ENCODE data around the gene KAZN. TPM values are rescaled to one million over a fixed set of nuclear protein-coding genes. Genes with fewer than 3 reads are reported as not detected.

KAZN gene
- total RNA-seq, 1 donor from 2014 or later: 1.1 TPM

DNA sequence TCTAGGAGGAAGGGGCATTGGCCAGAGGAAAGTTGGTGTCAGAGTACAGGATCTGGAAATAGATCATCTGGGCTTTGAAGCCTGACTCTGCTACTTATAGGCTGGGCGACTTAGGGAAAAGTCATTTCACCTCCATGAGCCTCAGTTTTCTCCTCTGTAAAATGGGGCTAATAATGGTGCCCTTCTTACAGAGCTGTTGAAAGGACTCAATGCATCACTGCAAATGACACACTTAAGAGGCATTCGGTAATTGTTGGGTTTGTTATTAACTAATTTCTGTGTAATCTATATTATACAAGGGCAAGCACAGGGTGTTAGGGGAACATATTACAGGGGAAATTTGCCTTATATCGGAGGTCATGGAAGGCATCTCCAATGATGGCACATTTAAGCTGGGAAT, 96.1 kb downstream of the KAZN start:
- H3K4me1 Mint-ChIP-seq: no peaks in the 10 kb centered on the region
- intact Hi-C loops (cut with micrococcal nuclease): no loop called here

DNA sequence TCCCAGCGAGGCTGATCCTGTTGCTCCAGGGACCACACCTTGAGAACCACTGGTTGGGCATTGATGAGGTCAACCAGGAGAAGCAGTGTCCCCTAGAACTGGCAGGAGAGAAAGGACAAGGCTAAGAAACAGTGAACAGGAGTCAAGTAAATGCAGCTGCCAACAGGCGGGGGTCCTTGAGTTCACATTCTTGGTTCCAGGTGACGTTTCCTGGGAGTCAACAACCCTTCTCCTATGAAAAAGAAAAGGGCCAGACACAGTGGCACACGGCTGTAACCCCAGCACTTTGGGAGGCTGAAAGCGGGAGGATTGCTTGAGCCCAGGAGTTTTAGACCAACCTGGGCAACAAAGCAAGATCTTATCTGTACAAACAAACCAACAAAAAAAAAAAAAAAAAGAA, 98.3 kb downstream of the KAZN start:
- Mint-ChIP-seq H3K27me3 (no peaks in the 10 kb centered on the region), H3K9me3 (no peaks in the 10 kb centered on the region), H3K4me3 (no peak overlapping the region), H3K27ac (no peak overlapping the region), H3K36me3 (ENCODE audit: low read depth) (no peaks in the 10 kb centered on the region), H3K4me1 (no peaks in the 10 kb centered on the region)
- DNase-seq: no peak
- intact Hi-C loops (cut with micrococcal nuclease): no loop called here

More for the DNA sequence above, 96.1 kb downstream of the KAZN start:
- no peak for DNase-seq
- Mint-ChIP-seq H3K36me3 (ENCODE audit: low read depth) (no peaks in the 10 kb centered on the region), H3K9me3 (no peaks in the 10 kb centered on the region), H3K27ac (no peak overlapping the region), H3K27me3 (no peaks in the 10 kb centered on the region), H3K4me3 (no peak overlapping the region)

DNA sequence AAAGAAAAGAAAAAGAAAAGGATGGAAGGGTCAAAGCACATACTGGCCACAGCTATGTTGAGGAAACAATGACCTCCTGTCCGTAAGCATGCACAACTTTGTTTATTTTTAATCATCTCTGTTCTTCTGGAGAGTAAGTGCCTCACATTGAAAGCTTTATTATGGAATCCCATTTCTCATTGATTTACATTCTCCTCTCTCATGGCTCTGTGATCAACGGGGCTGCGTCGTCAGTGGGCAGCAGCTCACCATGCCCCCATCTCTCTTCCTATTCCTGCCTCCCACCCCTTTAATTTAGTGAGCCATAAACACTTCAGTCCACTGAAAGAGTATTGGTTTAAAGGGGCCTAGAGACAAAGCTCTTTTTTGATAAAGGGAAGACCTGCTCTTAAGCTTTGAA, 98.9 kb downstream of the KAZN start:
- no peak for DNase-seq
- Mint-ChIP-seq H3K4me1 (no peaks in the 10 kb centered on the region), H3K27ac (no peak overlapping the region), H3K9me3 (no peaks in the 10 kb centered on the region), H3K36me3 (ENCODE audit: low read depth) (no peaks in the 10 kb centered on the region), H3K4me3 (no peak overlapping the region), H3K27me3 (no peaks in the 10 kb centered on the region)
- intact Hi-C loops (cut with micrococcal nuclease): no loop called here

DNA sequence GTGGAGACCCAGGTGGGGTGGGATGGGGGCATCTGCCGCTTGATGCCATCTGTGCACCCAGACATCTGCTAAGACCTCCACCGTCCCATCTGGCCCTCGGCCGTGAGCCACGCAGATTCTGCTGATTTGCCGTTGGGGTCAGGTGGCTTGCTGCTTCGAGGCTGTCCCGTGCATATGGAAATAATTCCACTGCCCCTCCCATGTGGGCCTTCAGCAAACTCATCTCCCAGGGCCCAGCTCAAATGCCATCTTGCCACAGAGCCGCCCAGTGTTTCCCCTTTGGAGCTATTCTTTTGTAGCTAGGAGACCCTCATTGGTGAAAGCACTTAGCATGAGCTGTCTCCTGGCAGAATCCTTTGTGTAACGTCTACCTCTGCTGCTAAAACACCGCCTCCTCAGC, 99.8 kb downstream of the KAZN start:
- Mint-ChIP-seq H3K4me3 (no peak overlapping the region), H3K9me3 (no peaks in the 10 kb centered on the region), H3K27ac (no peak overlapping the region), H3K27me3 (no peaks in the 10 kb centered on the region), H3K4me1 (no peaks in the 10 kb centered on the region), H3K36me3 (ENCODE audit: low read depth) (no peaks in the 10 kb centered on the region)
- DNase-seq: no peak
- intact Hi-C loops (cut with micrococcal nuclease): no loop called here

DNA sequence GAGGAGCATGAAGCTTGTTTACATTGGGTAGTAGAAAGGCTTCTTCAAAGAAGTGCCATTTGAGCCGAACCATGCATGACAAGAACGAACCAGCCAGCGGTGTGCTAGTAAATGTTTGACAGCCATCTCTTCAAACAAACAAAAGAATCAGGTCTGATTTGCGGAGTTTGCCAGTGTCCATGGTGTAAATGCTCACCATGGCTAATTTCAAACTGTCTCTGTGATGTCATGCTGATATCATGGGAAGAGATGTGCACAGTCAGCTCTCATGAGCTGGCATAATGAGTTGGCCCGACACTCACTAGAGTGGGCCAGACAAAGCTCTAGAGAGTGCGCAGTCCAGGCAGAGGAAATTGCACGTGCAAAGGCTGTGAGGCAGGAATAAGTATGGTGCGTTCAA, 101.1 kb downstream of the KAZN start:
- intact Hi-C loops (cut with micrococcal nuclease): no loop called here
- H3K27ac Mint-ChIP-seq: no peak overlapping the region
- no peaks in the 10 kb centered on the region for H3K4me1 Mint-ChIP-seq
- H3K9me3 Mint-ChIP-seq: no peaks in the 10 kb centered on the region
- no peaks in the 10 kb centered on the region for H3K36me3 Mint-ChIP-seq (ENCODE audit: low read depth)
- no peak for DNase-seq
- H3K27me3 Mint-ChIP-seq: no peaks in the 10 kb centered on the region
- no peak overlapping the region for H3K4me3 Mint-ChIP-seq

DNA sequence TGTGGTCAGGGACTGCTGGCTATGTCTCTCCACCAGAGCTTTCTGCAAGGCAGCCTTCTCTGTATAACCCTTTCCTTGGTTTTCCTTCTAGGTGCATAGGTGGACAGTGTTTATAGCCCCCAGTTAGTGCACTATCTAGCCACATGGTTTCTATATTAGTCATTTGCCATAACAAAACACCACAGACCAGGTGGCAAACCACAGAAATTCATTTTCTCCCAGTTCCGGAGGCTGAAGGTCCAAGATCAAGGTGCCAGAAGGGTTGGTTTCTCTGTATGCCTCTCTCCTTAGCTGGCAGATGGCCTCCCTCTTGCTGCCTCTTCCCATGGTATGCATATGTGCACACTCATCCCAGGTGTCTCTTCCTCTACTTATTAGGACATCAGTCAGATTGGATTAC, 106.4 kb downstream of the KAZN start:
- intact Hi-C loops (cut with micrococcal nuclease): no loop called here
- H3K27me3 Mint-ChIP-seq: no peaks in the 10 kb centered on the region
- no peak for DNase-seq
- H3K4me1 Mint-ChIP-seq: no peaks in the 10 kb centered on the region
- no peak overlapping the region for H3K27ac Mint-ChIP-seq
- H3K36me3 Mint-ChIP-seq (ENCODE audit: low read depth): no peaks in the 10 kb centered on the region
- no peak overlapping the region for H3K4me3 Mint-ChIP-seq
- H3K9me3 Mint-ChIP-seq: peaks cover 3% of the 10 kb centered on the region

DNA sequence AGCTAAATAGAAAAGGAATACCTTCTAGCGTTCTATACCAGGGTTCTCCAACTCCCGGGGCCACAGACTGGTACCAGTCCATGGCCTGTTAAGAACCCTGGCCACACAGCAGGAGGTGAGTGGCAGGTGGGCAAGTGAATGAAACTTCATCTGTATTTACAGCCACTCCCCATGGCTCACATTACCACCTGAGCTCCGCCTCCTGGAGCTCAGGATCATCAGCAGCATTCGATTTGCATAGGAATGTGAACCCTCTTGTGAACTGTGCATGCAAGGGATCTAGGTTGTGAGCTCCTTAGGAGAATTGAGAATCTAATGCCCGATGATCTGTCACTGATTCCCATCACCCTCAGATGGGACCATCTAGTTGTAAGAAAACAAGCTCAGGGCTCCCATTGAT, 107.3 kb downstream of the KAZN start:
- H3K4me1 Mint-ChIP-seq: no peaks in the 10 kb centered on the region
- intact Hi-C loops (cut with micrococcal nuclease): no loop called here
- no peaks in the 10 kb centered on the region for H3K36me3 Mint-ChIP-seq (ENCODE audit: low read depth)
- H3K4me3 Mint-ChIP-seq: no peak overlapping the region
- H3K27me3 Mint-ChIP-seq: no peaks in the 10 kb centered on the region
- no peak overlapping the region for H3K27ac Mint-ChIP-seq
- peaks cover 8% of the 10 kb centered on the region for H3K9me3 Mint-ChIP-seq
- no peak for DNase-seq

DNA sequence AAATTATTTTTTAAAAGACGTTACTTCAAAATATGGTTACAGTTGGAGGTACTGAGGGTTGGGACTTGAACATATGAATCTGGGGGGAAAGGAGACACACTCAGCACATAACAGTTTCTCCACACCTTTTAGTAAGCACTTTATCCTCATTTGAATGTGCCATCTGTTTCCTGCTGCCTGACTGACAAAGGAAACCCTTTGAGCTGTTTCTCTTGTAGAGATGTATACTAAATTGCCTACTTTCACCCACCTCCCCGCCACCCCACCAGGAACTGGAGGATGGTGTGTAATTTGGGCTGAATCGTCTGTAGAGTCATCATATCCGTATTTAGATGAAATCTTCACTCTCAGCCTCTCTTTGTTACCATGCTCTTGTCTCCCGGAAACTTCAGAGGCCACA, 108.1 kb downstream of the KAZN start:
- Mint-ChIP-seq H3K9me3 (peaks cover 8% of the 10 kb centered on the region), H3K36me3 (ENCODE audit: low read depth) (no peaks in the 10 kb centered on the region), H3K27me3 (no peaks in the 10 kb centered on the region), H3K4me1 (no peaks in the 10 kb centered on the region), H3K4me3 (no peak overlapping the region), H3K27ac (no peak overlapping the region)
- DNase-seq: no peak
- intact Hi-C loops (cut with micrococcal nuclease): no loop called here

DNA sequence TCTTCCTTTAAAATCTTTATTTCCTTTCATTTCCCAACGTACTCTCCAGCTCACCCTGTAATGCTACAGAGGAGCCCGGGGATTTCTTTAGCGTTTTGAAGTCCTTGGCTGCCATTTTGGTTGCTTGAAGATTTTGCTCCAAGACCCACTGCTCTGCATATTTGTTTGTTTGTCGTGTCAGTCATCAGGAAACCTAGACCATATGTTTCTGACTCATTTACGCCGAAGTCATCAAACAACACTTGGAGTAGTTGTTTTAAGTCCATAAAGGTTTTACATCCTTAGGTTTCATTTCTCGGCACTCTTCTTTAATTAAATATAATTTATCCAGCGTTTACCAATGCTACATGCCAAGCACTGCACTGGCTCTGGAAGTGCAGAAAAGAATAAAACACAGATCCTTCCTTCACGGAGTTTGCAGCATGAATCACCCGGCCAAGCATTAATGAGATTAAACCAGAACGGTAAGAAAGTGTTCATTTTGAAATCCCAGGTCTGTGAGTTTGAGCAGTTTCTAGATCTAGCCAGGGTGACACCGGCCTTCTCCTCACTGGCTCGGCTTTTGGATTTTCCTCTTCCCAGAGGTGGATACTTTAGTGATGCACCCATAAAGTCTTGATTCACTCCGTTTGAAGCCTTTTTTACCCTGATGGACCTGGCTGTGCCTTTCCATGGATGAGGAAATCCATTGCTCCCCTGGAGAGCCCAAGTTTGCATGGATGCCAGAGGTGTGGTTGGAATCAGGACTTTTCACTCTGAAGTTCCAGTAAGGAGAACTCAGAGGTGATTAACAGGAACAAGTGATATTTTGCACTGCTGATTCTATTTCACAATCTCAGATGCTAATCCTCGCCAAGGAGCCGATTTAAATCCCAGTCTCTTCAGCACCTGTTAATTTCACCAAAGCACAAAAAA, 109.3 kb downstream of the KAZN start:
- no peaks in the 10 kb centered on the region for H3K27me3 Mint-ChIP-seq
- no peaks in the 10 kb centered on the region for H3K36me3 Mint-ChIP-seq (ENCODE audit: low read depth)
- intact Hi-C loops (cut with micrococcal nuclease): no loop called here

DNA sequence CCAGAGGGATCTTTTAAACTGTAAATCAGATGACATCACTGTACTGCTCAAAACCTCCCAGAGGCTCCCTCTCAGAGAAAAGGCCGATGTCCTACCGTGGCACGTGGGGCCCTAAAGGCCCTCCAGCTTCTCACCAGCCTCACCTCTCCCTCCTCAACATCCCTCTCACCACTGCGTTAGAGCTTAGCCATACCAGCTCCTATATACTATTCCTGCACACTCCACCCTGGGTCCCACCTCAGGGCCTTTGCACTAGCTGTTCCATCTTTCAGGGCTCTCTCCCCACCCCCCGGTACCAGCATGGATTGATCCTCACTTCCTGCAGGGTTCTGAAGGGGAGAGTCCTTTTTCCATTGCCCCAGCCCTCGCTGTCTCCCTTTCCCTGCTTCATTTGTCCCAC, 111.8 kb downstream of the KAZN start:
- Mint-ChIP-seq H3K4me1 (no peaks in the 10 kb centered on the region), H3K4me3 (no peak overlapping the region), H3K9me3 (peaks cover 8% of the 10 kb centered on the region), H3K27ac (no peak overlapping the region), H3K36me3 (ENCODE audit: low read depth) (no peaks in the 10 kb centered on the region), H3K27me3 (no peaks in the 10 kb centered on the region)
- no peak for DNase-seq
- intact Hi-C loops (cut with micrococcal nuclease): no loop called here

More for the DNA sequence above, 109.3 kb downstream of the KAZN start:
- Mint-ChIP-seq H3K4me1 (no peaks in the 10 kb centered on the region), H3K4me3 (no peak overlapping the region), H3K27ac (no peak overlapping the region), H3K9me3 (peaks cover 8% of the 10 kb centered on the region)
- DNase-seq: no peak

DNA sequence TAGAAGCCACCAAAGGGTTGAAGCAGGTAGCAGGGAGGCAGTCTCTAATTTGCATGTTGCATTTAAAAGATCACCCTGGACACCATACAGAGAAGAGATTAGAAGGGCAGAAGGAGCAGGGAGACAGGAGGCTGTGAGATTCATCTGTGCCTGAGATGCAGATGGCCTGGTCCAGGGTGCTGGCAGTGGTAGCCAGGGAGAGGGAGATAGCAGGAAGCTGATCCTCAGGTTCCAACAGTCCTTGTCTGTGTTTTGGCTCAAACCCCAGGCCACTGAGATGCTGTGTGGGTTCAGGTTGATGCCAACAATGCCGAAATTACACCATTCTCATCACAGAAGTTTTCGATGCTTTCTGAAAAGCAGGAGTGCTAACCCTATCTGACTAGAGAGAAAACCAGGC, 113.7 kb downstream of the KAZN start:
- Mint-ChIP-seq H3K4me1 (no peaks in the 10 kb centered on the region), H3K27me3 (no peaks in the 10 kb centered on the region), H3K9me3 (peaks cover 8% of the 10 kb centered on the region), H3K27ac (no peak overlapping the region), H3K4me3 (no peak overlapping the region), H3K36me3 (ENCODE audit: low read depth) (no peaks in the 10 kb centered on the region)
- no peak for DNase-seq
- intact Hi-C loops (cut with micrococcal nuclease): no loop called here

DNA sequence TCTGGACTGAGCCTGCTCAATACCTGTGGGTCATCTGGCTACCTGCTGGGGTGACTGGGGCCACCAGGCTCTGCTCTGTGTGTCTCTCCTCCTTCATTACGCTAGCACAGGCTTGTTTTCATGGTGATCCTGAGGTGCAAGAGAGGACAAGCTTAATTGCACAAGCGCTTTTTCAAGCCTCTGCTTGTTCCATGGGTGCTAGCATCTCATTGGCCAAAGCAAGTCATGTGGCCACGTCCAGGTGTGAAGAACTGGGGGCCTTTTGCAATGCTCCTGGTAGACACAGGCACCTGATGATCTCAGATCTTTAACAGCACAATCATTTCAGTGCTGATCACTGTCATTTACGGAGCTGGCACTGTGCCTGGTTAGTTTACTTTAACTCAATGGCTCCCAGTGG, 114.6 kb downstream of the KAZN start:
- H3K36me3 Mint-ChIP-seq (ENCODE audit: low read depth): no peaks in the 10 kb centered on the region
- H3K27ac Mint-ChIP-seq: no peak overlapping the region
- H3K4me1 Mint-ChIP-seq: no peaks in the 10 kb centered on the region
- no peaks in the 10 kb centered on the region for H3K27me3 Mint-ChIP-seq
- intact Hi-C loops (cut with micrococcal nuclease): no loop called here
- no peak for DNase-seq
- H3K9me3 Mint-ChIP-seq: peaks cover 5% of the 10 kb centered on the region
- no peak overlapping the region for H3K4me3 Mint-ChIP-seq

DNA sequence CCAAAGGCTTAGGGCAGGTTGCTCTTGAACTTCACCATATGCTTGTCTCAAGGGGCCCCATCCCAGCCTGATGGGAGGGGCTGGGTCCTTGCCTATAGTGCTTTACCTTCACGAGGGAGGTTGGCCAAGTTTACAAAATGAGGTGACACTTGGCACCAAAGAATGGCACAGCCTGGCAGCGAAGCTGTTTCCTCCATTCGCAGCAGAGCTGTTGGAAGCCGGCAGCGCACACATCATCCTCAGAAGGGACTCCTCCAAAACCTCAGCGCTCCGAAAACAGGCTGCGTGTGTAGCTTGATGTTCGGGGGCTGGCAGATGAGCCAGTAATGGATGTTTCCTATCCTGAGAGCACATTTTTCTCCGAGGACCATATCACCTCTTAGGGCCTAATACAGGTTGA, 116.8 kb downstream of the KAZN start:
- Mint-ChIP-seq H3K4me3 (no peak overlapping the region), H3K4me1 (no peaks in the 10 kb centered on the region), H3K27me3 (no peaks in the 10 kb centered on the region), H3K27ac (no peak overlapping the region), H3K9me3 (peaks cover 3% of the 10 kb centered on the region), H3K36me3 (ENCODE audit: low read depth) (no peaks in the 10 kb centered on the region)
- intact Hi-C loops (cut with micrococcal nuclease): no loop called here
- no peak for DNase-seq

DNA sequence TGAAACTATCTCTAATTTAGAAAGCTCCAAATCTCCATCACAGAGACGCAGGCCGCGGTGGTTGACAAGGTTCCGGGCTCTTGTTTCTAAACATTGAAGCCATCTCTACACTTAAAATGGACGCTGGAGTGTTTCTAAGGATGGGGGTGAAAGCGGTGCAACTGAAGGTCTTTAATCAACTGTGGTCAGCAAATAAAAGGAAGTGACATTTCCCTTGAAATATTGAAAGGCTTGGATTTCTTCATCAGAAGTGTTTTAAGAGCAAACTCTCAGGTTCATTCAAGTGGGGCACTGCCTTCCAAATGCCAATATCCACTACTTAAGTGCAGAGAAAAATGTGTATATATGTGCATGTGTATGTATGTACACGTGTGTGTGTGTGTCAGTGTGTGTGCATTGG, 117.3 kb downstream of the KAZN start:
- DNase-seq: no peak
- intact Hi-C loops (cut with micrococcal nuclease): no loop called here
- H3K27me3 Mint-ChIP-seq: no peaks in the 10 kb centered on the region

DNA sequence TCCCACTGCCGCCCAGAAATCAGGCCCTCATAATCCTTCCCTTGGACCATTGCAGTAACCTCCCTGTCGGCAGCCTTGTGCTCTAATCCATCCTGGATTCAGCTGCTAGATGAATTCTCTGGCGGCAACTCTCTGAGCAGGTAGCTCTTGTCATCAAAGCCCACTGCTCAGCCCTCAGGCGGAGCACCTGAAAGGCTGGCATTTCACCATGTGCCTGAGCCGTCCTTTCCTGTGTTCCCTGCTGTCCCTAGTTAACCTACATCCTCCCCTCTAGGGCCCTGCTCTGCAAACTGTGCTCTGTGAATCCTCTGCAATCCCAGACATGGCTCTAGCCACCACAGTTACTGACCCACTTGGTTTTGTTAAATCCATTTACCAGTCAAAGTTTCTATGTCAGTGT, 118.0 kb downstream of the KAZN start:
- intact Hi-C loops (cut with micrococcal nuclease): no loop called here

More for the DNA sequence above, 117.3 kb downstream of the KAZN start:
- Mint-ChIP-seq H3K4me3 (no peak overlapping the region), H3K36me3 (ENCODE audit: low read depth) (no peaks in the 10 kb centered on the region), H3K9me3 (peaks cover 3% of the 10 kb centered on the region), H3K4me1 (no peaks in the 10 kb centered on the region), H3K27ac (no peak overlapping the region)

More for the DNA sequence above, 118.0 kb downstream of the KAZN start:
- no peak for DNase-seq
- no peak overlapping the region for H3K27ac Mint-ChIP-seq
- peaks cover 3% of the 10 kb centered on the region for H3K9me3 Mint-ChIP-seq
- H3K36me3 Mint-ChIP-seq (ENCODE audit: low read depth): no peaks in the 10 kb centered on the region
- no peaks in the 10 kb centered on the region for H3K4me1 Mint-ChIP-seq
- no peak overlapping the region for H3K4me3 Mint-ChIP-seq
- H3K27me3 Mint-ChIP-seq: no peaks in the 10 kb centered on the region

Measured in activated CD4-positive, alpha-beta T cell treated with anti-CD3 and anti-CD28 coated beads, Interleukin-2, amount 10 ng/mL, durations not matched to agents 24 days and 14 days (primary cell).